ENCODE results near the gene RNF113B.
A peak's percentile ranks its signal among the peaks of the same experiment; 100 is the strongest.

The RNF113B gene

GRCh38 chr13:98173431-98174152 lies 3.5 kb downstream of the RNF113B start:
- DNase-seq = no peak

GRCh38 chr13:98172590-98173422 lies 4.3 kb downstream of the RNF113B start:
- DNase-seq = no peak

DNA sequence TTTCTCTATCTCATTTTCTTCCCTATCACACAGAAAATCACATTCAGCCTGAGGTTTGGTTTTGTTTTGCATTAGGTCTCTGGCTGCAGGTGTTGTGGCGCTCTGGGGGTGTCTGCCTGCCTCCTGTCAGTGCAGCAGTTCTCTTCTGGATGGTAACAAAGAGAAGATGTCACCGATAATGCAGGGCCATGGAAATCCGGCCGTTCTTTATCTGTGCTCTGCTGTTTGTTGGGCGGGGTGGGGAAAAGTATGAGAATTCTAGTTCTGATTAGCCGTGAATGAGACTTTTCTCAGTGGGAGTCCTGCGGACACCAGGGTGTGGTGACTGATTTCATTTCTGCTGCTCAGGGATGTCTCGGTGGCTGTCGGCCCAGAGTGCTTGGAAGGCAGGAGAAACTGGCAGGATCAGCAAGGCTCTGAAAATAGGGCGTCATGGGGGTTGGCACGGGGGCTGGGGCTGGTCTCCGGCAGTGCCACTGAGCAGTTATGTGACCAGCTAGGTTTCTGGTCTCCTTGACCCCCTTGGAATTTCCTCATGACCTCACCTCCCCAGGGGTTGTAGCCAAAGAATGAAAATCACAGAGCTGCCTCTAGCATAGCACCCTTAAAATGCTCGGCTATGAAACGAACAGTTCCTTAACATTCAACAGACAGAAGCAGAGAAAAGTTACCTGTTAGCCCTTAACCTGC lies 5.0 kb downstream of the RNF113B start:
- peak; percentile 40 for DNase-seq

DNA sequence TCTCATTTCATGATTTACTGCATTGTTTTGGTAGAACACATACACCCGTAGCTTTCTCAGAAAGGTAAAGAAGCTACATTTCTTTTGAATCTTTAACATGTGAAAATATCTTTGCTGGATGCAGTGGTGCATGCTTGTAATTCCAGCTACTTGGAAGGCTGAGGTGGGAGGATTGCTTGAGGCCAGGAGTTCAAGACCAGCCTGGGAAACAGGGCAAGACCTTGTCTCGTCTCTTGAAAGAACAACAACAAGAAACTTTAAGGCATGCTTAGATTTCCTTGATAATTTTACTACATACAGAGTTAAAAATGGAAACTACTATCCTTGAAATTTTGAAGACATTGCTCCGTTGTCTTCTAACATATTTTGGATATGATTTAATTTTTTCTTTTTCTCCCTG lies 7.7 kb downstream of the RNF113B start:
- DNase-seq = no peak

DNA sequence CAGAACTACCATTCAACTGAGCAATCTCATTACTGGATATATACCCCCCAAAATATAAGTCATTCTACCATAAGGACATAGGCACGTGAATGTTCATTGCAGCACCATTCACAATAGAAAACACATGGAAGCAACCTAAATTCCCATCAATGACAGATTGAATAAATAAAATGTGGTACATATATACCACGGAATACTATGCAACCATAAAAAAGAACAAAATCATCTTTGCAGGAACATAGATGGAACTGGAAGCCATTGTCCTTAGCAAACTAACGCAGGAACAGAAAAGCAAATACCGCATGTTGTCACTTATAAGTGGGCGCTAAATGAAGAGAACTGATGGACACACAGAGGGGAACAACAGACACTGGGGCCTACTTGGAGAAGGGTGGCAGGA lies 14.1 kb downstream of the RNF113B start:
- DNase-seq = no peak

DNA sequence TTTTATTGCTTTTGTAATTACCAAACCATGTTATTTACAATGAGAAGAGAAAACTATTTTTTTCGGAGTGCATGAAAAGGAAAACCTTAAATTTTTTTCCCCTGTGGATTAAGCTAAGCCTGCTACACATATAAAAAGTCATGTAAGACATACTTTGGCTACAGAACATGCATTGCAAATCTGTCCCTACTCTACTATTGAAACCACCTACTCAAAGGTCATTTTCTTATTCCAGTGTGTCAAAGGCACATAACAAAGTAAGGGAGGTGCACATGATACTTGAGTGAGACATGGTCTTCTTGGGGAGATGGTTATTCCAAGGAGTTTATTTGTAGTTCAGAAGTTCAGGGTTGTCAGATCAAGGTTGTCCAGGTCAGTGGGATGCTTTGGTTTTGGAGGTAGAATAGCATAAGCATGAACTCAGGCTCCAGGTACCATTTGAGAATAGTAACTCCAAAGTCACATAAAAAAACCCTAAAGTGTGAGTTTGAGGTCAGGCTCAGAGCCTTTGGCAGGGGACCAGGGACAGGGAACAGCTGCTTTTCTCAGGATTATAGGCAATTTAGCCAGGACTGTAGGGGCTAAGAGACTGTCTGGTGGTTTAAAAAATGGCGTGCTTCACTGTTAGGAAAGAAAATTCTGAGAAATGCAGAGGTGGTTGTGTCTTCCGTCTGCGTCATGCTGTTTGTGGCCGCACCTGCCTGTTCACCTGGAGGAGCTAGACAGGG lies 18.7 kb downstream of the RNF113B start:
- no peak for DNase-seq

GRCh38 chr13:98157609-98158008 lies 19.5 kb downstream of the RNF113B start:
- no peak for DNase-seq

- no peak for DNase-seq
Observed at GRCh38 chr13:98157188-98157587, 19.9 kb downstream of the RNF113B start.

- DNase-seq = no peak
Observed at GRCh38 chr13:98156259-98156658, 20.8 kb downstream of the RNF113B start.

DNA sequence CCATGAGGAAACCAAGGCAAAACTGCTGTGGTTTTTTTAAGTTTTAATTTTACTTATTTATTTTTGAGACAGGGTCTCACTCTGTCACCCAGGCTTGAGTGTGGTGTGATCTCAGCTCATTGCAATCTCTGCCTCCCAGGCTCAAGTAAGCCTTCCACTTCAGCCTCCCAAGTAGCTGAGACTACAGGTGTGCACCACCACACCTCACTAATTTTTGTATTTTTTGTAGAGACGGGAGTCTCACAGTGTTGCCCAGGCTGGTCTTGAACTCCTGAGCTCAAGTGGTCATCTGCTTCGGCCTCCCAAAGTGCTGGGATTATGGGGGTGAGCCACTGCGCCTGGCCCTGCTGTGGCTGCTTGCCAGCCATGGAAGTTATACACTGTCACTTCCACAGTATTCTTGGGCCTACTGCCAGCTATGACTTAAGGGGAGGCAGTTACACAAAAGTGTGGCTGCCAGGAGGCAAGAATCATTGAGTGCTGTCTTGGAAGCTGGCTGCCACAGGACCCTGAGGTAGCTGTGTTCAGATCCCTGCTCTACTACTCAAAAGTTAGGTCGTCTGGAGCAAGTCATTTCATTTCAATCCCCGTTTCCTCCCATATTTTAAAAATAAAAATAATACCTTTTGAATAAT lies 21.5 kb downstream of the RNF113B start:
- DNase-seq = no peak

GRCh38 chr13:98150832-98151479 lies 26.1 kb downstream of the RNF113B start:
- no peak for DNase-seq

DNA sequence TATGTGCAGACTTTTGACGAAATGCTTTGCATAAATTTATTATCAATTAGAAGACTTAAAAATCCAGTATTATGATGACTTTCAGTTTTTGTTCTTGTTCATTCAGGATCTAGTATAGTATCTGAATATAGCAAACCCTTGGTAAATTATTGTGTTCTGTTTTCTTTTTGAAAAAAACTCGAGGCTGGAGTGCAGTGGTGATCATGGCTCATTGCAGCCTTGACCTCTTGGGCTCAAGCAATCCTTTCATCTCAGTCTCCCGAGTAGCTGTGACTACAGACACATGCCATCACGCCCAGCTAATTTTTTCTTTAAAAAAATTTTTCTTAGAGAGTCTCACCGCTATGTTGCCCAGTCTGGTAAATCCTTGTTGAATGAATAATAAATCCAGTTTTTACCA lies 29.5 kb downstream of the RNF113B start:
- DNase-seq = no peak

- DNase-seq = peak; percentile 61
Observed at GRCh38 chr13:98144801-98145350, 32.2 kb downstream of the RNF113B start.

- DNase-seq = peak; percentile 50
Observed at GRCh38 chr13:98144027-98144741, 32.9 kb downstream of the RNF113B start.

GRCh38 chr13:98143601-98144026 lies 33.5 kb downstream of the RNF113B start:
- DNase-seq = peak; percentile 55

- DNase-seq = peak; percentile 85
Observed at GRCh38 chr13:98143157-98143553, 33.9 kb downstream of the RNF113B start.

DNA sequence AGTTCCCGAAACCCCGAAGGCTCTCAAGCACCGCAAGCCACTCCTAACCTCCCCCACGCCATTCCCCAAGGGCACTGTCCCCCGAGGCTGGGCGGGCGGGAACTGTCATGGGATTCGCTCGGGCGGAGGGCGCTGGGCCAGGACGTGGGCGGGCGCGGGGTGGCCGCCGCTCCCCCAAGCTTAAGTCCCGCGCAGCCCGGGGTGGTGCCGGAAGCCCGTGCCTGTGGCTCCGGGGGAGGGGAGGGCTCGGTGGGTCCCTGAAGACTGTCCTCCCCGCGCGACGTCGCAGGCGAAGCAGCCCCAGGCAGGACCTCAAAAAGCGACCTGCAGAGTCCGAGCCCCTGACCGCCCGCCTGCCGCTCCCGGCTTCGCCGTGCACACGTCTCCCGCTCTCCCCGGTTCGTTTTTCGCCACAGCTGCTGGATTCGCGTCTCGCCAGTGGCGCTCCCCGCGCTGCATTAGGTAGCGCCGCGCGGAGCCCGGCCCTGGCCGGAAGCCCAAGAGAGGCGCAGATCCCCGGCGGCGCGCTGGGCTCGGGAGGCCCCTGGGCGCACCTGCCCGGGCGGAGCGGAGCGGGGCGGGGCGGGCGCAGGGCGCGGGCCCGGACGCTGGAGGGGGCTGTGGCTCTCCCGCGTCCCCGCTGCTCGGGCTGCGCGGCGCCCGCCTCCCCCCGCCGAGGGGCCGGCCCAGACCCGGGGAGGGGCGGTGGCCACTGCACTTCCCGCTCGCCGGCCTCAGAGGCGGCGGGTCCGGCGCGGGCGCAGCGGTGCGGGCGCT lies 34.5 kb downstream of the RNF113B start, which contains the start of gene FARP1:
TSS of gene FARP1 (plus strand) at position 715 of the 777 bp plus-strand sequence. CDS start 70,149 bp downstream, outside the sequence.
- peak; percentile 93 for DNase-seq

DNA sequence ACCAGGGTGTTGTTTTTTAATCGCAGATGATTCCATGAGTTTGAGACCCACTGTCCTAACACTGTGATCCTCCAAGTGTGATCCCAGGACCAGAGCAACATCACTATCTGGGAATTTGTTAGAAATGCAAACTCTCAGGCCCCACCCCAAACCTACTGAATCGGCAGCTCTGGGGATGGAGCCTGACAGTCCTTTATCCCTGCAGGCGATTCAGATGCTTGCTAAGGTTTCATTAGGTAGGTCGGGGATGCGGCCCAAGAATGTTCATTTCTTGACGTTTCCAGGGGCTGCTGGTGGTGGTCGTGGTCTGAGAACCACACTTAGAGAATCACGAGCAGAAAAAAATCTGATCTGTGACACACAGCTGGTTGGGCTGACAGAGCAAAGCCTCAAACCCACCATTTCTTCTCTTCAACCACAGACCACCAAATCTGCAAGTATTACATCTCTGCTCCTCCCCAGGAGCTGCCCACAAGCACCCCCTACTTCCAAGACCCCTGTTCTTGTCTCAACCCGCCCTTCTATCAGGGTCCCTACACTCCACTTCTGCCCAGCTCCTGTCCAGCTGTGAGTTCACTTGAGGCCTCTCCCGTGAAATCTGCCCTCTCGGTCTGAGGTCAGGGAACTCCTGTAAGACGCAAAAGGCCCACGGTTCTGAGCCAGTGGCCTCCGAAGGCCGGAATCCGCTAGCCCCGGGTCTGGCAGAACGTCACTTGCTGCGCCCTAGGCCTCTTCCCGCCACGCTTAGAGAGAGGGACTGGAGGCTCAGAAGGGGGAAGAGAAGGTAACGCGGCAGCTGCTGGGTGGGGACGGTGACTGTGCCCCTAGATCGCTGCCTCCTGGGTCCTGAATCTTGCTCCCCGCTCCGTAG lies 35.3 kb downstream of the RNF113B start:
- DNase-seq = peak; percentile 78

- no peak for DNase-seq
Observed at GRCh38 chr13:98141091-98141490, 36.0 kb downstream of the RNF113B start.
